ENCODE data around the gene PLEKHM3.
"Not testable (repeated sequence)": the region's sequence is repeated elsewhere in the genome, so short reads cannot be mapped to it uniquely, and the experiment has no call there.

Gene PLEKHM3

DNA sequence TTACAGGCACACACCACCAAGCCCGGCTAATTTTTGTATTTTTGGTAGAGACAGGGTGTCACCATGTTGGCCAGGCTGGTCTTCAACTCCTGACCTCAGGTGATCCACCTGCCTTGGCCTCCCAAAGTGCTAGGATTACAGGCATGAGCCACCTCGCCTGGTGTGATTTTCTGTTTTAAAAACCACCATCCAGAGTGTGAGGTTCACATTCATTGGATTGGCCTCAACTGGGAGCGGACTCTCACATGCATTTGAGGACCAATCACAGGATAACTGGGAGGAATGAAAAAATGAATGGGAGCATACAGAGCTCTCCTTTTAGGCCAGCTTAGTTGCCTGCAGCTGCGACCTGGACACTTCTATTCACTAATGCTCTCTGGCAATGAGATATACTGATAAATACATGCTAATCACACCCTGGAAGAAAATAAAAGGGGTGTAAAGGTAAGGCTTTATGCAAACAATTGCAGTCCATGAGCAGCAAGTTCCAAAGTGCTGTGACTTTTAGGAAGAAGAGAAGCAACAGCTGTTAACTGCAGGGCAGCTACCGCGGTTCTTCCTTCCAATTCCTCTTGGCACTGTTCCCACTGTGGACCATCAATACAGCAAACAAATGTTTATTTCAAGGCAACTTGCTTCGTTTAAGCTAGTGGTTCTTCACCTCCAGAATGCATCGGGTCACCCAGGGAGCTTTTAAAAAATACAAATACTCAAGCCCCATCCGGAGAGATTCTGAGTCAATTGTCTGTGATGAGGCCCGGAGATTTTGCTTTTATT is 206.1 kb downstream of the PLEKHM3 start:
- DNase-seq = no peak

DNA sequence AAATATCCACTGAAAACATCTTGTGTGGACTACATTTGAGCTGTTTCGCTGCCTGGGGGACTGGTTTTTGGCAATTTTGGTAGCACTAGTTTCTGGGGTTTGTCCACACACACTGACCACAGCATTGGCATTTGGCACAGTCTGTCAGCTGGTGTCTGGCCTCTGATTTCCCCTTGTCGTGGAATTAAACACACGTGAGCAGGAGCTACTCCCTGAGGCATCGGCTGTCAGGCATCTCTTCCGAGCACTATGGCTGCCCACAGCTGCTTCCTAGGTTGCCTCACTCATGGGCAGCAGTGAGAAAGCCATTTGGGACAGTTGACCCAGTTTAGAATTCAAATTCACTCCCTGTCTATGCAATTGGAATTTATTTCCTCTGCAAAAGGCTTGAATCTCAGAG is 208.8 kb downstream of the PLEKHM3 start:
- DNase-seq = no peak

- no peak for DNase-seq
Observed at GRCh38 chr2:207815254-207815653, 210.1 kb downstream of the PLEKHM3 start.

GRCh38 chr2:207813942-207814341 is 211.4 kb downstream of the PLEKHM3 start:
- DNase-seq = no peak

GRCh38 chr2:207813221-207813916 is 212.0 kb downstream of the PLEKHM3 start:
- no peak for DNase-seq

DNA sequence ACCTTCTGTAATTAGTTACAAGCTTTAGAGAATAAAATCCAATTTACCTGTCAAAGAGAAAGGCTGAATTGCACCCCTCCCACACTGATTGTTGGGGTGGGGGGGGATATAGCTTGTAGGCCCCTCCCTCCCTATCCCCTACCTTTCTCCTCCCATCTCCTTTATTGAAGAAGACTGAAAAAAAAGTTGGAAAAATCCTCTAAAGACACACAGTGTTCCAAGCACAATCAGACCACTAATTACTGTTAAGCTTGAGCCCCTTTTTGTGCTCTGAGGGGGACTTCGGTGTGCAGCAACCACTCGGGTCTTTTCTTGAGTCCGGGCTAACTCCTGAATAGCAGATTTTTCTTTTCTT is 212.6 kb downstream of the PLEKHM3 start:
- DNase-seq = no peak

- DNase-seq = no peak
Observed at GRCh38 chr2:207812058-207812725, 213.1 kb downstream of the PLEKHM3 start.

GRCh38 chr2:207811658-207812057 is 213.7 kb downstream of the PLEKHM3 start:
- not testable (repeated sequence) for DNase-seq

GRCh38 chr2:207810200-207810788 is 215.0 kb downstream of the PLEKHM3 start:
- DNase-seq = no peak

GRCh38 chr2:207808119-207808518 is 217.2 kb downstream of the PLEKHM3 start:
- DNase-seq = no peak

- no peak for DNase-seq
Observed at GRCh38 chr2:207807516-207807915, 217.8 kb downstream of the PLEKHM3 start.

DNA sequence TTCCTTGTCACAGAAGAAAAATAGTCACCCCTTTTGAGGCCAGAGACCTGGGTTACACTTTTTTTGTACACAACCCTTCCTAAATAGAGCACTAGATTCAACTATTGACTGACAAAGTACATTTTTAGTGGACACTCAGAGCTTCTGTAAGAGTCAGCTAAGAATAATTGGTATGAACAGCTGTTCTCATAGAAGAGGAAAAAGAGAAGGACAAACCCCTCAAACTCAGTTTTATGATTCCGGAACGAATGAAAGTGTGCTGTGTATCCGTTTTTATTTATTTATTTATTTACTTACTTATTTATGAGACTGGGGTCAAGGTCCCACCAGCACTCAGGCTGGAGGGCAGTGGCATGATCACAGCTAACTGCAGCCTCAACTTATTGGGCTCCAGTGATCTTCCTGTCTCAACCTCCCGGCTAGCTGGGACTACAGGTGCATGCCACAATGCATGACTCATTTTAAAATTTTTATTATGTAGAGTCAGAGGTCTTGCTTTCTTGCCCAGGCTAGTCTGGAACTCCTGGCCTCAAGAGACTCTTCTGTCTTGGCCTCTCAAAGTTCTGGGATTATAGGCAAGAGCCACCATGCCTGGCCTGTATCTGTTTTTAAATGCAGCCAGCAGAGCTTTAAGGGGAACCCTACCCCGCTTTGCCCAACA is 219.6 kb downstream of the PLEKHM3 start:
- no peak for DNase-seq

DNA sequence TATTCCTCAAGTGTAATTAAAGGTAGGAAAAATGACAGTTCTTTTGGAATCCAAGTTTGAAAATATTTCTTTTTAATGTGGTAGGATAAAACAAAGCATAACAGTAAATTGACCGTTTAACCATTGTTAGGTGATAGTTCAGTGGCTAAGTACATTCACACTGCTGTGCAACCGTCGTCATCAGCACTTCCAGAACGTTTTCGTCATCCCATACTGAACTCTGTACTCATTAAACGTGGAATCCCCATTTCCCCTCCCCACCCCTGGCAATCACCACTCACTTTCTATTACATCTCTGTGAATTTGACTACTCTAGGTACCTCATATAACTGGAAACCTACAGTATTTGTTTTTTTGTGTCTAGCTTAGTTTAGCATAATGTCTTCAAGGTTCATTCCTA is 222.7 kb downstream of the PLEKHM3 start:
- no peak for DNase-seq

DNA sequence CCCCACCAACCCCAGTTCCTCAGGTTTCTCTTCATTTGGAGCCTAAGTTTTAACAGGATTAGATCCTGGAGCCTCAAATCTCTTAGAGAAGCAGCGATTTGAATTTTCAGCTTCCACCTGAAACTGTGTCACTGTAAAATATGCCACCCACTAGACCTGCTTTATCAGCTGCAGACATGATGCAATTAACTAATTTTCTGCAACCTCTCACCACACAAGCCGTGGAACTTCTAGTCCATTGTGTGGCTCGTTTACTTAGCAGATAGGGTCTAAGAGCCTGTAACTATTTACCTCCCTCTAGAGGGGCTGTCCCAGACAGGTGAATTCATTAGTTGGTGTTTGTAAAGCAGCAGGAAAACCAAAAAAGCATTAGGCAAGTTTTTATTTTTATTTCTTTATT is 224.1 kb downstream of the PLEKHM3 start:
- no peak for DNase-seq

DNA sequence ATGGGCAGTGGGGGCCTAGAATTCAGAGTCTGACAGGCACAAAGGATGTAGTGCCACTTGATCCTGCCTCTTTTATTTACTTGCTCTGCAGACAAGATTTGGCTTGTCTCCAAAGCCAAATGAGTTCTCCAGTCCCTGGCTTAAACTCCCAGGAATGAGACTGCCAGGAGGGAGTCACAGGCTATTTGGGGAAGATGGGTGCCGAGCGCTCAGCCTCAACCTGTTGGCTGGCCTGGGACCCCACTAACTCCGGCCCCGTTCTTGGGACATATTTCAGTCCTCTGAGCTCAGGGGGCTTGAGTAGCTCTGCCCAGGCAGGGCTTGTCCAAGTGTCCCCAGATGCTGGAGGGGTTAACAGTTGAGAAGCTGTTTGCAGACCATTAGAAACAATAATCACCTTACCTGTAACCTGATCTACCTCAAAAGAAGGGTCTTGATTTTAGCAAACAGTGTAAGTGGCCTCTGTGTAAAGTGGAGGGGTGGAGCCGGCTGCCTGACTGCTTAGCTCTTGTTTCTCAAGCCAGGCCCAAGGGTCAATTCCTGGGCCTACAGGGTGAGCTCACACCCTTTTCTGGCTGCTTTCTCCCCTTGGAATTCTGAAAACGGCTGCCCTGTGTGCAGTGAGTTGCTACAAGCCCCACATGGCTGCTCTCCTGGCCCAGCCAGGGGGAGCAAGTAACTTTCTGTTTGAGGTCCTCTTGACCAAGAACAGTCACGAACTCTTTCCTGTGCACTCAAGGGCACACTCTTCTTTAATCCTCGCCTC is 228.6 kb downstream of the PLEKHM3 start:
- DNase-seq = no peak

DNA sequence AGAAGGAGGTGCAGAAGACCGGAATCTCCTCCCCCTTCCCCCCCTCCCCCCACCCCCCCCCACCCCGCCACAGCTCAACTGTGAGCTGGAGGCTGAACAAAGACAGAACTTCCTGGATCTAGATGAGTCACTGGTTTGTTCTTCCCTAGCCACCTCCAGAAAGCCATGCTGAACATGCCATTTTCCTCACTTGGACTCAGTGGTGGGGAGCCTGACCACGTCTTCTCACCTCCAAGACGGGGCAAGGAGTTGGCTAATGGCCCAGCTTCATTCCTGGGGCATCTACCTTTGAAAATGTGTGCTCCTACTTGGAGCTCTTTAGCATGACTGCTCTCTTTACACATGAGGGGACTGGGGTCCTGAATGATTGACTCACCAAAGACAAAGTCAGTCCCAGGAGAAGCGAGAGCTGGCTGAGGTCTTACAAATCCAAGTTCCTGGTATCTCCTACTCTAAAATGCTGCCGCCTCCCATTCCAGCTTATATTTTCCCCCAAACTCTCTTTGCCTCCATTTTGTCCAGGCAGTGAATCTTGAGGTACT is 233.0 kb downstream of the PLEKHM3 start:
- DNase-seq = no peak

DNA sequence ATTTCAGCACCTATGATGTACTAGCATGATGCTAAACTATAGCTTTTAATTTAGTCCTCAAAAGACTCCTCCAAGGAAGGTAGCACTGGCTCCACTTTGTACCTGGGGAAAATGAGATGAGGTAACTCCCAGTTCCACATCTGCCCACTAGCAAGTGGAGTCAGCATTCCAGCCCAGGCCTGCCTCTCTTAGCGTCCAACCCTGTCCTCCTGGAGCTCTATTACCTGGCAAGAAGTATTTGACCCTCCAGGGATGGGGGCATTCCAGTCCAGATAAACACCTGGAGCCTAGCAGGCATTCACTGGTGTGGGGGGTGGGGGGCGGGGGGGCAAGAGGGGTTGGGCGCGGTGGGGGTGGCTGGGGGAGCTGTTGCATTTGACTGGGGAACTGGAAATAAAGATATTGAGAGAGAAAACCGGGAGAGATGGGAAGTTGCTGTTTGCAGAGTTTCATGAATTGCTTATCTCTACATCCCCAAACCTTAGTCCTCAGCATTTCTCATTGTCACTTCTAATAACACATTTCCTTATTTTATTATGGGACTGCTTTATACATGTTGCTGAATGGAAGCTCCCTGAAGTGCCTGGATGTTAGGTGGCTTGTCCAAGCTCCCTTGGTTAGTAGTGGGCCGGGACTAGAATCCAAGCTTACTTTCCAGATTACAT is 233.6 kb downstream of the PLEKHM3 start:
- no peak for DNase-seq

- no peak for DNase-seq
Observed at GRCh38 chr2:207790898-207791297, 234.4 kb downstream of the PLEKHM3 start.

DNA sequence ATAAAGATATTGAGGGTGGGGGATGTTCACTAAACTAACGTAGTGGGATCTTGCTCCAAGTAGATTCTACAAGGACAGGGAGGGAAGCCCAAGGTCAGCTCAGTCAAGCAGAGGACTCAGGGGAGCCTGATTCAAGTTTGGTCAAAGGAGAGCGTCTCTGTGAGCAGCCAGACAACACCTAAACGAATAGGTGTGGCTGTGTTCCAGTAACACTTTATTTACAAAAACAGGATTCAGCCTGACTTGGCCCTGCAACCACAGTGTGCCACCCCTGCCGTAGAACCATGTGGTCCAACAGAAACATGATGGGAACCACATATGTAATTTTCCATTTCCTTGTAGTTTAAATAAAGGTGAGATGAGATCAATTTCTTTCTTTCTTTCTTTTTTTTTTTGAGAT is 237.5 kb downstream of the PLEKHM3 start:
- DNase-seq = no peak

GRCh38 chr2:207787017-207787416 is 238.3 kb downstream of the PLEKHM3 start:
- DNase-seq = no peak

DNA sequence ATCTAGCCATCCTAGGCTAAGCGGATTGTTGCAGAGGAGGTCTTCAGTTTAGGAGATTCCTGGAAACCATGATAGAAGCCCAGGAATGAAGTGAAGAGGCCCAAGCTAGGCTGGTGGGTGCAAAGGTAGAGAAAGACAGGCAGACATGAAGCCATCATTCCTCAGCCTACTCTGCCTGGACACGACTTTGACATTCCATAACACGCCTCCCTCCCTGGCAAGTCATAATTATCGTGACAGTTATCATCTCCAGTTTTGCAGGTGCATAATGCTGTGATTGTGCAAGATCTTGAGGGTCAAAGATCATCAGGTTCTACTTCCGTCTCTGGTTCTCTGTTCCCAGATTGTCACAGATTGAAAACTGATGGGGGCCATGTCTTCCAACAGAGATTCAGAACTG is 240.4 kb downstream of the PLEKHM3 start:
- no peak for DNase-seq

Data from stimulated activated naive CD4-positive, alpha-beta T cell (primary cell).